KG1 (cell line): ENCODE measurements around the gene CARNS1.
"Not testable (repeated sequence)": the region's sequence is repeated elsewhere in the genome, so short reads cannot be mapped to it uniquely, and the experiment has no call there.

ENCODE experiments used
- DNase-seq: peaks from one replicate; lab custom pipeline; 2025; lab: John Stamatoyannopoulos, UW

Gene CARNS1

DNA sequence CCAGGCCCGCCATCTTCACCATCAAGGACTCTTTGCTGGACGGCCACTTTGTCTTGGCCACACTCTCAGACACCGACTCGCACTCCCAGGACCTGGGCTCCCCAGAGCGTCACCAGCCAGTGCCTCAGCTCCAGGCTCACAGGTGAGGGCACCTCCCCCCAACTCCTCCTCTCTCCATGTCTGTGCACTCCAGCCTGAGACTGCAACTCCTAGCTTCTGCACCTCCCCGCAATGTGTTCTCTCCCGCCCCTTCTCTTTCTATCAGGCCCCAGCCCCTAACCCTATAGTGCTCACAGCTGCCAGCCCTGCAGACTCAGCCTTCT, 19.3 kb upstream of the CARNS1 start:
- no peak for DNase-seq

DNA sequence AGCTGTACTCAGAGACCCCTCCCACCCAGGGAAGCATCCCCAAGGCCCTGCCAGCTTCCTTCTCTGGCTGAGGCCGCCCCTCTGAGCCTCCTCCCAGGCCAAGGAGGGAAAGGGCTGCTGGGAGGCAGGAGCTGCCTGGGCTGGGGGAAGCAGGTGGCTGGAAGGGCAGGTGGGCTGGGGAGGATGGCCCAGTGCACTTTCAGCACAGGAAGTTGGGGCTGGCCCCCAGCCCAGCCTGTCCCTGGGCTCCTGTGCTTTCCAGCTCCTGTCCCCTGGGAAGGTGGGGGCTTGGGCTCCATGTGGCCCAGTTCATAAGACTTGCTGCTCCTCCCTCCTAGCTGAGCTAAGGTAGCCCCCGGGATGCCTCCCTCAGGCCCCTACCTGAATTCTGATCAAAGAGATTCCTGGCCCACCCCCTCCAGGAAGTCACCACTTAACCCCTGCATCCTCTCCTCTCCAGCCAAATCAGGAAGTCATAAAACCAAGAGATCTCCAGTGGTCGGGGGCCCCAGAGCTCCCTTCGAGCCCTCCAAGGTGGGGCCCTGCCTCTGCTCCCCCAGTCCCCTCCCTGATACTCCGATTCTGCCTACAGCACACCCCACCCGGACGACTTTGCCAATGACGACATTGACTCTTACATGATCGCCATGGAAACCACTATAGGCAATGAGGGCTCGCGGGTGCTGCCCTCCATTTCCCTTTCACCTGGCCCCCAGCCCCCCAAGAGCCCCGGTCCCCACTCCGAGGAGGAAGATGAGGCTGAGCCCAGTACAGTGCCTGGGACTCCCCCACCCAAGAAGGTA, 18.7 kb upstream of the CARNS1 start:
- DNase-seq = no peak

DNA sequence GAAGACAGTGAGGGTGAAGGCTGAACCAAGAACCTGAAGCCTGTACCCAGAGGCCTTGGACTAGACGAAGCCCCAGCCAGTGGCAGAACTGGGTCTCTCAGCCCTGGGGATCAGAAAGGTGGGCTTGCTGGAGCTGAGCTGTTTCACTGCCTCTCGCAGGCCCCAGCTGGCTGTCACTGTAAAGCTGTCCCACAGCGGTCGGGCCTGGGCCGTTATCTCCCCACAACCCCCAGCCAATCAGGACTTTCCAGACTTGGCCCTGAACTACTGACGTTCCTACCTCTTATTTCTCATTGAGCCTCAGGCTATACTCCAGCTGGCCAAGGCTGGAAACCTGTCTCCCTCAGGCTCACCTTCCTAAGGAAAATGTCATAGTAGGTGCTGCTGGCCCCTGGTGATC, 17.9 kb upstream of the CARNS1 start:
- no peak for DNase-seq

DNA sequence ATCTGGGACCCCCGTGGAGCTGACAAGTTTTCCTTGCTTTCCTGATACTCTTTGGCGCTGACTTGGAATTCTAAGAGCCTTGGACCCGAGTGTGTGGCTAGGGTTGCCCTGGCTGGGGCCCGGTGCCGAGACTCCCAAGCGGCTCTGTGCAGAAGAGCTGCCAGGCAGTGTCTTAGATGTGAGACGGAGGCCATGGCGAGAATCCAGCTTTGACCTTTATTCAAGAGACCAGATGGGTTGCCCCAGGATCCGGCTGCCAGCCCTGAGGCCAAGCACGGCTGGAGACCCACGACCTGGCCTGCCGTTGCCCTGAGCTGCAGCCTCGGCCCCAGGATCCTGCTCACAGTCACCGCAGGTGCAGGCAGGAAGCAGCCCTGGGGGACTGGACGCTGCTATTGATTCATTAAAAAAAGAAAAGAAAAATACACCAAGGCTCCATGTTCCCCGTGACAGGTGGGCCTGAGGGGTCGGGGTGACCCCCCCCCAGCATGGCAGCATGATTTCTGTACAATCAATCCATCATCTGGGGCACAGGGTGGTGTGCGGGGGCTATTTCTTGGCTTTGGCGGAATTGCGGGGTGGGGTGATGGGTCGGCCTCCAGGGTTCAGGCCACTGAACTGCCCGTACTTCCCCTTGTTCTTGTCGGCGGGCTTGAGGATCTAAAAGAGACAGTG, 17.4 kb upstream of the CARNS1 start:
- no peak for DNase-seq

- DNase-seq = no peak
These were observed 16.6 kb upstream of the CARNS1 start for GRCh38 chr11:67398661-67399563.

GRCh38 chr11:67400251-67400941, 15.1 kb upstream of the CARNS1 start:
- no peak for DNase-seq

- DNase-seq = no peak
These were observed 14.5 kb upstream of the CARNS1 start for GRCh38 chr11:67400942-67401494.

GRCh38 chr11:67401495-67402191, 13.8 kb upstream of the CARNS1 start, which contains the start of gene PPP1CA:
Gene PPP1CA (minus strand): TSS chr11:67401858. CDS start chr11:67401782, 76 bp downstream.
- DNase-seq = peak; percentile 94

GRCh38 chr11:67402192-67402839, 13.2 kb upstream of the CARNS1 start:
- DNase-seq = not testable (repeated sequence)

DNA sequence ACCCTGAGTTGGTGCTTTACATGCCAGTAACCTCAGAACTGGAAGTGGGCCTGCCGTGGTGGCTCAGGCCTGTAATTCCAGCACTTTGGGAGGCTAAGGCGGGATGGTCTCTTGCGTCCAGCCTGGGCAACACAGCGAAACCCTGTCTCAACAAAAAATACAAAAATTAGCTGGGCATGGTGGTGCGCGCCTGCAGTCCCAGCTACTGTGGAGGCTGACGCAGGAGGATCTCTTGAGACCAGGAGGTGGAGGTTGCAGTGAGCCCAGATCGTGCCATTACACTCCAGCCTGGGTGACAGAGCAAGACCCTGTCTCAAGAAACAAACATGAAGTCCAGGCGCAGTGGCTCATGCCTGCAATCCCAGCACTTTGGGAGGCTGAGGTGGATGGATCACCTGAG, 12.4 kb upstream of the CARNS1 start:
- not testable (repeated sequence) for DNase-seq

DNA sequence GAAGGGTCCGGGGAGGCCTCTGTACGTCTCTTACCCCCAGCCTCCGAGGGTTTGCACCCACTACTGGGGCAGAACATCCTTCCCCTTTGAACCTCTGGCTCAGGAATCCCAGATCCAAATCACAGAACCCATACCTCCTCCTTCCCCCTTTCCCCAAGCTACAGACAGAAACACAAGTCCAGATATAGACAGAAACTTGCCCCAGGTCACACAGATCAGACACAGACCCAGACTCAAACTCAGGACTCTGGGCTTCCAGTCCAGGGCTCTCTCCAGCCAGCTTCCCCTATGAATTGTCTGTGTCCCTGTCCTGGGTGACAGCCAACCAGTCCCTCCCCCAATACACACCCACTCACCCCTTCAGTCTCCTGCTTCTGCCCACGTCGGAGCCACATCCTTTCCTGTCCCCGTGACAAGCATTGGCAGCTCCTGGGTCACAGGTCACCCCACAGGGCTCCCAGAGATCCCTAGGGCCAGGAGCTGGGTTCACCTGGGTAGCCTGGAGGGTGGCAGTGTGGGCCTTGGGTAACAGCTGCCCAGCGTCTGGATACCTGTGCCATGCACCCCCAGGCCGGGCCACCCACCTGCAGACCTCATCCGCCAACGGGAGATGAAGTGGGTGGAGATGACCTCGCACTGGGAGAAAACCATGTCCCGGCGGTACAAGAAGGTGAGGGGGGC, 10.8 kb upstream of the CARNS1 start:
- DNase-seq = no peak

DNA sequence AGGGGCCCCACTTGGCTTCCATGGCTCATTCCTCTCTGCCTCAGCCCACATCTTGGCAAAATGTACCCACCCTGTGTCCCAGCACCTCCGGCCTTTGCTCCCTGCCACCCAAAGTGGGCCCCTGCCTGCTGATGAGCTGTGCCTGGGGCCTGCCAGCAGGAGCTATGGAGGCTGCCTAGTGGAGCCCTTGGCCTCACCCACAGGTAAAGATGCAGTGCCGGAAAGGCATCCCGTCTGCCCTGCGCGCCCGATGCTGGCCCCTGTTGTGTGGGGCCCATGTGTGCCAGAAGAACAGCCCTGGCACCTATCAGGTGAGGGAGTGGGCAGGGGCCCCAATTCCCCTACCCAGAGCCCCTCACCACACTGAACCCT, 10.3 kb upstream of the CARNS1 start:
- DNase-seq = no peak

DNA sequence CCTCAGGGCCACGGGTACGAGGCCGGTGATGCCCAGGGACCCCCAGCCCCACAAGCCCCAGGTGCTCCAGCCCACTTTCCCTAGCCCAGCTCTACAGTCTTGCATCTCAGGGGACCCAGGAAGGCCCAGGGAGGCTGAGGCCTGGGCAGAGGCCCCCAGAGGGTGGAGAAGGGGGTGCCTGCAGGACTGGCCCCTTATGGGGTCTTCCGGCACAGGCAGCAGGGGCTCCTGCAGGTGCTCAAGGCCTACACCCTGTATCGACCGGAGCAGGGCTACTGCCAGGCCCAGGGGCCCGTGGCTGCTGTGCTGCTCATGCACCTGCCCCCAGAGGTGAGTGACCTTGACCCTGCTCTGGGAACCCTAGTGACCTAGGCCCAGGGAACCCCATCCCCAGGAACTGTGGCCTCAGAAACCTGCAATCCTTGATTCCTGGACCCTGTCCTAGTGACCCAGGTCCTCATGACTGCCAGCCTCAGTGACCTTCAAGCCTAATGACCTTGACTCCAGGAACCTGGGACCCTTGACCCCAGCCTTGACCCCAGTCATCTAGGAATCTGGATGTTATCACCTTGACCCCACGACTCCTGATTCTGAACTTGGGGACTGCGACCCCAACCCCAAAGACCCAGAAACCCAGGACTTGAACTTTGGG, 9.7 kb upstream of the CARNS1 start:
- no peak for DNase-seq

GRCh38 chr11:67406420-67406968, 9.0 kb upstream of the CARNS1 start:
- no peak for DNase-seq

DNA sequence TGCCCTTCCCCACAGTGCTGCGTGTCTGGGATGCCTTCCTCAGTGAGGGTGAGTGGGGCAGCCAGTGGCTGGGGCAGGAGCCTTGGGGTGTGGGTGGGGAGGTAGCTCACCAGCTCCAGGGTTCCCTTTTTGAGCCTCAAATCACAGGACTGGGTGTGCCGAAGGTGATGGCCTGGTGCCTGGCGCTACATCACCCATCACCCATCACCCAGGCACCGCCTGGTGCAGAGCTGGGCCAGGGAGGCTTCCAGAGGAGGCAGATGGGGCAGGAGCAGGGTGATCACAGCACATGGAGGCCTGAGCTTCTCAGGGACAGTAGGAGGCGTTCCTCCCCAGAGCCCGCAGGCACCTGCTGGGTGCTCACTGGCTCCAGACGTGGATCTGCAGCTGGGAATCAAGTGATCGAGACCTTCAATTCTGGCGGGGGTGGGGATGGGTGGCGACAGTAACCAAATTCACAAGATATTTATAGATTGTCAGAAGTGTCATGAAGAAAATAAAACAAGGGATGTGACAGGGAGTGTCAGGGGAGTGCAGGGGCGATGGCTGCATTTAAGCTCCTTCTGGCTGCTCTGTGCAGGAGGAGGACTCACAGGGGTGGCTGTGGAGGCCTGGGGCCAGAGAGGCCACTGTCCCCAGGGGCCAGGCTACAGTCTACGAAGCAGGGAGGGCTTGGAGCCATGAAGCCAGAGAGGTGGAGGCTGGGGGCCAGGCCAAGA, 8.3 kb upstream of the CARNS1 start:
- DNase-seq = no peak

DNA sequence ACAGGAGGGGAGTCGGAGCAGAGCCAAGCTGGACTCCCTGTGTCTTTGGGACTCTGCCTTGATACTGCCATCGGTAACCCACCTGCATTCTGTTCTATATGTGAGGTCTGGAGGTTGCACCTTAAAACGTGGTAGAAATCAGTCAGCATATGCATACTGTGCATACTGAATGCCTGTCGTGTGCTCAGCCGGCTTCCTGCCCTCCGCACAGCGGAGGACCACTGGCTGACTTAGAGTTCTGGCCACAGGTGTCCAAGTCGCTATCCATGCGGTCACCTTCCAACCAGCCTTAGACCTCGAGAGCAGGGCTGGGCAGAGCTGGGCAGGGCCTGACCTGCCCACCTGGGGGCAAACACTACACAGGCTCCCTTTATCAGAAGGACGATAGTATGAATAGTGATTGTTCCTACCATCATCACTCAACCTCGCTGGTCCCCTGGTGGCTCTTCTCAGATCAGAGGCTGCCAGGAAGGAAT, 7.8 kb upstream of the CARNS1 start:
- DNase-seq = no peak

- no peak for DNase-seq
These were observed 6.9 kb upstream of the CARNS1 start for GRCh38 chr11:67408437-67409200.

DNA sequence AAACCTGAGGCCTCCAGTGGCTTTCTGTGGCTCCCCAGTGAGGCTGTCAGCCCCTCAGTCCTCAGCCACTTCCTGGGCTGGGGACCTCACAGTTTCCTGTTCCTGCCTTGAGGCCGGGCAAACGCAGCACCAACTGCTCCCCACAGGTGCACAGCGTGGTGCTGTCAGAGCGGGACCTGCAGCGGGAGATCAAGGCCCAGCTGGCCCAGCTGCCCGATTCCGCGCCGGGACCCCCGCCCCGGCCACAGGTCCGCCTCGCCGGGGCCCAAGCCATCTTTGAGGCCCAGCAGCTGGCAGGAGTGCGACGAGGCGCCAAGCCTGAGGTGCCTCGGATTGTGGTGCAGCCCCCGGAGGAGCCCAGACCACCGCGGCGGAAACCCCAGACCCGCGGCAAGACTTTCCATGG, 6.2 kb upstream of the CARNS1 start:
- DNase-seq = peak; percentile 84
